Measurements from ENCODE around the gene CASK.
"Not testable (repeated sequence)": the region's sequence is repeated elsewhere in the genome, so short reads cannot be mapped to it uniquely, and the experiment has no call there.

Gene CASK

GRCh38 chrX:41693024-41693423 is 230.3 kb downstream of the CASK start:
- no peak for DNase-seq (ENCODE audit: low read depth)

DNA sequence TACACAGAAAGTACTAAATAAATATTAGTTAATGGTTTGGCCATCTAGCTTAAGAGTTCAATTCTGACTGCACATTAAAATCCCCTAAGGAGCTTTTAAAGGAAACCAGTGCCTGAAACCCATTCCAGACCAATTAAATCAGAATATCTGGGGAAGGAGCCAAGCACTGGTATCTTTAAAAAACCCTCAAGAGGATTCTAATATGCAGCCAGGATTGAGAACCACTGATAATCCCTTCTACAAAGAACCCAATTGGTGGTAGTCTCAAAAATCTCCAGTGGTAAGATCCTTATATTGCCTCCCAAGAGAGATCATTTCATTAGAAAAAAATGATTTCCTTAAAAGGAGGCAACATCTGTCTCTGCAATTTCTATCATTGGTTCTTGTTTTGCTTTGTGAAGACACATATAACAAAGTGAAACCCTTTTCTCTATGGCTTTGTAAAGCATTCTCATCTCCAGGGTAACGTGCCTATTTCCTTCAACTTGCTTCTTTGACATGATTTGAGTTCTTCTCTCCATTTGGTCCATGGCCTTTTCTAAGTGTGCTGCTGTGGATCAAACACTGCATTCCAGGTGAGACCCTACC is 231.1 kb downstream of the CASK start:
- DNase-seq (ENCODE audit: low read depth) = peak; percentile 10

DNA sequence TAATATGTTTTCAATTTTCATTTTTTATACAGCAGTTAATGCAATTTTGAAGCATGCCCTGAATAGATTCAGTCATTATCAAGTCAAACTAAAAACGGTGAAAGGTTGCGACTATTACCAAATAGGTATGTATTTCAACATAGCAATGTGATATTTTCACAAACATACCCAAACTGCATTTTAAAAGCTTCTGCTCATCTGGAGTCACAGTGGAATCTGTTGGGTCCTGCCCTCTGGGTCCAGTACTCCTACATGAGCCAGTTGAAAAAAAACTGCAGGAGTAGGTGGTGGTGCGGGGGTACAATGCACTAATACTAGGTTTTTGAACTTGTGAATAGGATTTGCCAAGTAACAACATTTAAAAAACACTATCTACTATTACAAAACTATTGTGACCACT is 233.6 kb downstream of the CASK start:
- DNase-seq (ENCODE audit: low read depth) = peak; percentile 41

- DNase-seq (ENCODE audit: low read depth) = no peak
These were observed 234.5 kb downstream of the CASK start, which contains the start of gene GPR34 for GRCh38 chrX:41688835-41689234. GPR34 (plus strand) TSS chrX:41688973; CDS start chrX:41695634, 6,661 bp downstream.

GRCh38 chrX:41688156-41688555 is 235.2 kb downstream of the CASK start:
- no peak for DNase-seq (ENCODE audit: low read depth)

- peak; percentile 30 for DNase-seq (ENCODE audit: low read depth)
These were observed 236.6 kb downstream of the CASK start for GRCh38 chrX:41686788-41687187.

- DNase-seq (ENCODE audit: low read depth) = no peak
These were observed 238.4 kb downstream of the CASK start for GRCh38 chrX:41684940-41685339.

- DNase-seq (ENCODE audit: low read depth) = no peak
These were observed 239.2 kb downstream of the CASK start for GRCh38 chrX:41684138-41684537.

GRCh38 chrX:41677183-41678060 is 245.9 kb downstream of the CASK start:
- no peak for DNase-seq (ENCODE audit: low read depth)

- DNase-seq (ENCODE audit: low read depth) = not testable (repeated sequence)
These were observed 247.0 kb downstream of the CASK start for GRCh38 chrX:41676361-41676760.

DNA sequence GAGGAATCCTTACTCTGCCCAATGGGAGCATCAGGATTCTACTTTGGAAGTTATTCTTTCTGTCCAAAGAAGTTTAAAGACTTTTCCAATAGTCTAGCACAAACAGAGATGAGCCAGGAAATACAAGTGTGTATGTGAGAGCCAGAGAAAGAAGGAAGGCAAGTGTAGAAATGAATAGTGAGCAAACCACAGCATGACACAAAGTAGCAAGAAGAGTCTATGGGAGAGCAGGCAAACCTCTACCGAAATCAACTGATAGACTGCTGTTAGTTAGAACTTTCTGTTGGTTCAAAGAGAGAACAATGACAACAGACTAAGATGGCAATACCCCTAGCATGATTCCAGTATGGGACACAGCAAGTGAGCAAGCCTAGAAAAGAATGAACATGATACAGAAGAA is 250.7 kb downstream of the CASK start:
- no peak for DNase-seq (ENCODE audit: low read depth)

GRCh38 chrX:41671082-41671481 is 252.3 kb downstream of the CASK start:
- no peak for DNase-seq (ENCODE audit: low read depth)

GRCh38 chrX:41670112-41670511 is 253.2 kb downstream of the CASK start:
- no peak for DNase-seq (ENCODE audit: low read depth)

GRCh38 chrX:41667631-41668030 is 255.7 kb downstream of the CASK start:
- DNase-seq (ENCODE audit: low read depth) = peak; percentile 29

DNA sequence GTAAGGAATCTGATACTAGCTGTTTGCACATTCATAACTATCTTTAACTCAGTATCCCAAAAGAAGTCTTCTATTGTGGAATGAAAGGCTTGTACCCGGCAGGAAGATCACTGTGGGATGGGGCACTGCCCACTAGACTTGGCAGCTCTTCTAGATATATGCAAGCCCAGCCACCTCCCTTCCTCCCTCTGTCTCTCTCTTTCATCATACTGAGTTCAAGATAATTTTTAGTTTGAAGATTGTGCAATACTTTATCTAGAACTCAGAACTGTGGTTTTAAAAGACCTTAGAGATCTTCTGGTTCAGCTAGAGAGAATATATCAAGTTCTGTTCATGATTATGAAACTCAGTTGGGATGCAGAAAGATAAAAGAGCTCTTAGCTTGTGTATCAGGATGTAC is 257.1 kb downstream of the CASK start:
- DNase-seq (ENCODE audit: low read depth) = peak; percentile 93

- no peak for DNase-seq (ENCODE audit: low read depth)
These were observed 257.7 kb downstream of the CASK start for GRCh38 chrX:41665686-41666085.

- no peak for DNase-seq (ENCODE audit: low read depth)
These were observed 258.4 kb downstream of the CASK start for GRCh38 chrX:41664908-41665307.

DNA sequence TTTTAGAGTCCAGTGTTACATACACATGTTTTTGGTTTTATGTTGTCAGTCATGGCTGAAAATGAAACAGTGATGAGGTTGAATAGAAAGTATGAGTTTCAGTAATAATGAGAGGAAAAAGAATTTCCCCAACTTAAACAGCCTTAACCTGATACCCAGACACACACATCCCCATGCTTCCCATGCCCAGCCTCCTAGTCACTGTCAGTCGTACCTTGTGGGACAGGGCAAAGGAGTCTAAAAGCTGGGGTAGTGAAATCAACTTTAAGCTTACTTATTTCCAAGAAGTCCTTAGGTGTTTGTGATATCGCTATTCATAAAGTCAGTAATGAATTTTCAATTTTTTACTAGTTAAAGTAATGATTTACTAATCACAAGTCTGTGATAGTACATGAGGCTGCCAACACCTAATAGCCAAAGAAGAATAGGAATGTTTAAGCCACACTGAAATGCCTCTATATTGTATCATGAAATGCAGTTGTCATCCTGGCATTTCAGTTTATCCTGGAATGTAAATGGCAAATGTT is 258.9 kb downstream of the CASK start:
- no peak for DNase-seq (ENCODE audit: low read depth)

DNA sequence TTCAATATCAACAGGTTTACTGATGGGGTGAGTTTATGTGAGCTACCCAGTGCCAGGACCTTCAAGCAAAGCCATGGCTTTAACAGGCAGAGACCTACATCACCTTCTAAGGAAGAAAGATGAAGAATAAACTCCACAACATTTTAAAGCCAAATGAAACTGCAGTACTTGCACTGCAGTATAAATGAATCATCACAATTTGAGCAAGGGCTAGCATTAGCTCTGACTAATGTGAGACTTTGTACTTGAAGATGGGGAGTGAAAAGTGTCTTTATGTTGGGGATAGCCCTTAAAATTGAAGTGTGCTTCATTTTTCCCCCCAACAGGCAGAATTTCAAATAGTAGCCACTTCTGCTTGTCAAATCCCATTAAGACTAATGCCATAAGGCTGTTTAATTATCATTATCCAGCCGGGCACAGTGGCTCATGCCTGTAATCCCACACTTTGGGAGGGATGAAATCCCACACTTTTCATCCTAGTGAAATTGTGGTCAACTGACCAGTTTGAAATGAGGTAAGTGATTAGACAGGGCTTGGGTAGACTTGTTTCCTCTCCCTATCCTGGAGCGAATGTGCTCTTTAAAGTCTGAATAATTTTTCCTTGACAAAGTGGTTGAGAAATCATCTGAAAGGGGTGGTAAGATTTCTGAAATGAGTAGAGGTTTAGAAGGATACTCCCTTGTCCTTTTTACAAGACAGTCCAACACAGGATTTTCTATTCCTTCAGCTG is 261.8 kb downstream of the CASK start:
- peak; percentile 84 for DNase-seq (ENCODE audit: low read depth)

DNA sequence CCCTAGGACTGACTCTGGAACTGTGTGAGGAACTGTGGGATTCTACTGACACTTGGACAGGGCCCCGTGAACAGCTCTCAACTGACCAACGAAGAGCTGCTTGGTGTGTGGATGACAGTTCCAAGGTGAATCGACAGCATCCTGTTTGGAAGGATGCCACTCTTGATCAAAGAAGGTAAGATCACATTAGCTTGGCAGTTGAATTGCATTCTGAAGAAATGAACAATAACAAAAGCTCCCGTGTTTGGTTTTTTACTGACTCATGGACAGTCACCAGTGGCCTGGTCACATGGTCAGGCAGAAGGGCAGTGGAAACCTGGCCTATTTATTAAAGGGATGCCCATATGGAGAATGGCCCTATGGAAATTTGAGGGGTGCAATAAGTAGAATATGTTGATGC is 267.7 kb downstream of the CASK start:
- no peak for DNase-seq (ENCODE audit: low read depth)

DNA sequence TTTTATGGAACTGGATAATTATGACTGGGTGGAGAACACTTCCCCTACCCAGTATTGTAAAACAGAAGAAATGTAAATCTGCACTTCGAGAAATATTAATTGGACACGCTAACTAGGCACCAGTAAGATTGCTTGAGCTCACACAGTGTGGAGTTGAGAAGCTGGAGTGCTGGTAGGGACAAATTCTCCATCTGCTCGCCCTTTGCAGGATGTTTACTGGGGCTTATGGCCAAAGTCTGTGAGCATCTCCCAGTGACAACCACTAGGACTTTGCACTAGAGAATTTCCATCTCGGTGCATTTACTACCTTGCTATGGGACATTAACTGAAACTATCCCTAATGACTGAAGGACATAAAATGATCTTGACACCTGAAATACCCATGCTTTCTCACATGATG is 268.3 kb downstream of the CASK start:
- no peak for DNase-seq (ENCODE audit: low read depth)

DNA sequence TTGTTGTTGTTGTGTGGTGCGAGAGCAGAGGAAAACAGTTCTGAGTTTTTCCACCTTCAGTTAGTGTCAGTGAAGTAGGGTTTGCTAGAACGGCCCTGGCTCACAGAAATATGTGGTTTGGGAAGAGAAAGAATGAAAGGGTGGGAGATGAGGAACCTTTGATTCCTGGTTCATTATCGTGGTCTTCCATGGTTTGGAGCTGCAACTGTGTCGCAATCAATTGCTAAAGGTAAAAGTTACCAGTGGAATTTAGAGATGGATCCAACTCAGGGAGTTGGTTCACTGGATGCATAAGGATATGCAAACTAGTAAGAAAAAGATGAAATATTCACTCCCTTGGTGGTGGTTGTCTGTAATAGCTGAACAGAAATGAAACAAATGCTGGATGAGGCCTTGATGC is 270.2 kb downstream of the CASK start:
- no peak for DNase-seq (ENCODE audit: low read depth)

DNA sequence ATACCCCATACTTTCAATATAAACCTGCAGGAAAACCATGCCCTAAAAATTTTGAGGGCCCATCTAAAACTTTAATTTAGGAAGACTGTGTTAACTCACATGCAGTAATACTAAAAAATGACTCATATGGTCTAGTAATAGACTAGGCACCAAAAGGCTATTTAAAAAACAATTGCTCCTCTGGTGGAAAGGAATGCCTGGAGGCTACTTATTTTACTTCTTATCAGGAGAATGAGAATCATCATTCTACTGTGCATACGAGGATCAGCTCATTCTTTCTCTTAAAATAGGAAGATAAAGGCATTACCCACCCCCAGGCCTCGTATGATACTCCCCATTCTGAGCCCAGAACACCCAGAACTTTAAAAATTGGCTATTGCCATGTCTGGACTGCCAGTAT is 277.2 kb downstream of the CASK start:
- not testable (repeated sequence) for DNase-seq (ENCODE audit: low read depth)

Measured in amniotic epithelial cell (primary cell).